WTC11 (cell line): Measurements from ENCODE around the gene APOBEC3H. TPM values are rescaled to one million over a fixed set of nuclear protein-coding genes. Genes with fewer than 3 reads are reported as not detected.

Source experiments
- ATAC-seq: fragments of 200-7000 bp; cut with Tn5 transposase; 2 replicates; pipeline ENCODE4 v1.10.0; 2021; ENCODE audit warnings: mild to moderate bottlenecking, moderate library complexity
- CTCF ChIA-PET: fragments of 300-600 bp; sonication (Branson Sonifier 250); formaldehyde crosslinking; loops from one replicate; lab custom pipeline; 2021; ENCODE audit warnings: antibody characterized with exemption; lab: Charles Lee
- POLR2A ChIA-PET: fragments of 350-600 bp; sonication (Branson Sonifier 250); formaldehyde crosslinking; loops from one replicate; lab custom pipeline; 2021; ENCODE audit warnings: antibody characterized with exemption; lab: Charles Lee
- DNase-seq: peaks from one replicate; pipeline ENCODE4 v3.0.0; 2021; ENCODE audit warnings: low spot score
- H3K27ac Mint-ChIP-seq: 2 replicates; pipeline ENCODE4 v1.8.0; 2021; ENCODE audit warnings: mixed read lengths
- H3K27me3 Mint-ChIP-seq: 2 replicates; pipeline ENCODE4 v1.8.0; 2021; ENCODE audit warnings: low read depth, mild to moderate bottlenecking, moderate library complexity, mixed read lengths
- H3K36me3 Mint-ChIP-seq: 2 replicates; pipeline ENCODE4 v1.8.0; 2021; ENCODE audit warnings: mixed read lengths
- H3K4me1 Mint-ChIP-seq: 2 replicates; pipeline ENCODE4 v1.8.0; 2022; ENCODE audit warnings: mixed read lengths
- H3K4me3 Mint-ChIP-seq: 2 replicates; pipeline ENCODE4 v1.8.0; 2021; ENCODE audit warnings: mild to moderate bottlenecking, moderate library complexity, mixed read lengths
- H3K9me3 Mint-ChIP-seq: 2 replicates; pipeline ENCODE4 v1.8.0; 2021; ENCODE audit warnings: mixed read lengths
- ATF2 ChIP-seq: sonication (generic); formaldehyde crosslinking; IDR thresholded peaks from 2 replicates; pipeline ENCODE4 v1.8.1; 2022; ENCODE audit warnings: low read depth, missing genetic modification reagents, borderline replicate concordance
- CBFB ChIP-seq: sonication (generic); formaldehyde crosslinking; IDR thresholded peaks from 2 replicates; pipeline ENCODE4 v1.8.1; 2022; ENCODE audit warnings: mild to moderate bottlenecking, low read depth, missing genetic modification reagents
- CDX4 ChIP-seq: fragments of 250-450 bp; sonication (Bioruptor Pico); IDR thresholded peaks from 2 replicates; pipeline ENCODE4 v1.9.0; 2021; ENCODE audit warnings: moderate library complexity, mild to moderate bottlenecking, inconsistent platforms, borderline replicate concordance
- FOXK1 ChIP-seq: sonication (generic); formaldehyde crosslinking; IDR thresholded peaks from 2 replicates; pipeline ENCODE4 v1.8.0; 2022; ENCODE audit warnings: mild to moderate bottlenecking, moderate library complexity, missing genetic modification reagents
- GABPB1 ChIP-seq: sonication (generic); formaldehyde crosslinking; IDR thresholded peaks from 2 replicates; pipeline ENCODE4 v1.8.1; 2023; ENCODE audit warnings: mild to moderate bottlenecking, missing genetic modification reagents
- GTF2I ChIP-seq: fragments of 250-450 bp; sonication (Bioruptor Pico); conservative IDR thresholded peaks from 2 replicates; pipeline ENCODE4 v1.4.0; 2021; ENCODE audit warnings: mild to moderate bottlenecking
- NR1H2 ChIP-seq: sonication (generic); formaldehyde crosslinking; IDR thresholded peaks from 2 replicates; pipeline ENCODE4 v1.9.0; 2021; ENCODE audit warnings: mild to moderate bottlenecking, moderate library complexity, missing genetic modification reagents
- NR3C1 ChIP-seq: sonication (generic); formaldehyde crosslinking; conservative IDR thresholded peaks from 2 replicates; pipeline ENCODE4 v1.8.1; 2023; ENCODE audit warnings: low read depth, mild to moderate bottlenecking, missing genetic modification reagents
- STAT6 ChIP-seq: sonication (generic); formaldehyde crosslinking; conservative IDR thresholded peaks from 2 replicates; pipeline ENCODE4 v1.8.1; 2023; ENCODE audit warnings: mild to moderate bottlenecking, low read depth, missing genetic modification reagents, moderate library complexity
- USF2 ChIP-seq: sonication (generic); formaldehyde crosslinking; IDR thresholded peaks from 2 replicates; pipeline ENCODE4 v1.8.1; 2023; ENCODE audit warnings: mild to moderate bottlenecking, missing genetic modification reagents, moderate library complexity
- ZNF532 ChIP-seq: fragments of 250-450 bp; sonication (Bioruptor Pico); IDR thresholded peaks from 2 replicates; pipeline ENCODE4 v1.9.0; 2021; ENCODE audit warnings: mild to moderate bottlenecking, borderline replicate concordance
- ZNF671 ChIP-seq: fragments of 250-450 bp; sonication (Bioruptor Pico); IDR thresholded peaks from 2 replicates; pipeline ENCODE4 v1.8.0; 2021; ENCODE audit warnings: mild to moderate bottlenecking
- ZSCAN18 ChIP-seq: fragments of 250-450 bp; sonication (Bioruptor Pico); IDR thresholded peaks from 2 replicates; pipeline ENCODE4 v2.1.2; 2022; ENCODE audit warnings: mild to moderate bottlenecking, moderate library complexity
- total RNA-seq: library from RNA; stranded (reverse); gene quantifications from 3 replicates; pipeline ENCODE4 v1.2.3, GENCODE V29; 2021

The APOBEC3H gene
- total RNA-seq, 1 experiment from 2014 or later, result 0.42 TPM

GRCh38 chr22:39094717-39095389 is 2.2 kb upstream of the APOBEC3H start (continued):
- TF ChIP-seq NR1H2 (CRISPR knock-in tag), result no peak
- no peak for TF ChIP-seq CDX4 (CRISPR knock-in tag)
- TF ChIP-seq STAT6 (CRISPR knock-in tag), result no peak
- no peak for TF ChIP-seq FOXK1 (CRISPR knock-in tag)
- TF ChIP-seq ZNF532 (CRISPR knock-in tag), result no peak
- TF ChIP-seq ZSCAN18, result no peak
- no peak for TF ChIP-seq ZNF671 (CRISPR knock-in tag)
- TF ChIP-seq, all 79 proteins: peak for 0

GRCh38 chr22:39095971-39096370 is 1.1 kb upstream of the APOBEC3H start:
- Mint-ChIP-seq H3K36me3 (no peaks in the 10 kb centered on the region), H3K9me3 (no peaks in the 10 kb centered on the region), H3K27me3 (no peaks in the 10 kb centered on the region), H3K4me3 (no peak overlapping the region), H3K4me1 (peaks cover 36% of the 10 kb centered on the region), H3K27ac (no peak overlapping the region)
- POLR2A ChIA-PET, result no interaction called here
- no peak for TF ChIP-seq ATF2 (CRISPR knock-in tag)
- no peak for TF ChIP-seq CBFB
- TF ChIP-seq USF2 (CRISPR knock-in tag), result no peak
- TF ChIP-seq NR3C1, result no peak
- no peak for TF ChIP-seq GABPB1 (CRISPR knock-in tag)
- no peak for TF ChIP-seq GTF2I (CRISPR knock-in tag)
- DNase-seq (no peak), ATAC-seq (no peak)
- CTCF ChIA-PET, result no interaction called here
